ENCODE results near the gene KIF3B.
"Not testable (repeated sequence)": the region's sequence is repeated elsewhere in the genome, so short reads cannot be mapped to it uniquely, and the experiment has no call there.

Gene KIF3B

DNA sequence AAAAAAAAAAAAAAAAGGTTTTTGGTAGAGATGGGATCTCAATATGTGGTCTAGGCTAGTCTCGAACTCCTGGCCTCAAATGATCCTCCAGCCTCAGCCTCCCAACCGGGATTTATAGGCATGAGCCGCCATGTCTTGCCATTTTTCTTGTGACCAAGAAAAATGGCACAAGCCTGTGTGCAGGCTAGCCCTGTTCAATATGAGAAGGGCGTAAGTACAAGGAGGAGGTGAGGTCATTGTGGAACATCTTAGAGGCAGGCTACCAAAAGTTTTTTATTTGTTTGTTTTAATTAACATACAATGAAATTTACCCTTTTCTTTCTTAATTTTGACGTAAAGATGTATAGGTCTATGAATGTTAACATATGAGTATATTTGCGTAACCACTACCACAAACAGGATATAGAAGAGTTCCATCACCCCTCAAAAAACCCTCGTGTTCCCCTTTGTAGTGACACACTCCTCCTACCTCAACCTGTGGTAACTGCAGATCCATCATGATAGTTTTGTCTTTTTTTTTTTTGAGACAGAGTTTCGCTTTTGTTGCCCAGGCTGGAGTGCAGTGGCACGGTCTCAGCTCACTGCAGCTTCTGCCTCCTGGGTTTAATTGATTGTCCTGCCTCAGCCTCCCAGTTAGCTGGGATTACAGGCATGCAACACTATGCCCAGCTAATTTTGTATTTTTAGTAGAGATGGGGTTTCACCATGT is 28.3 kb upstream of the KIF3B start:
- peak in 1 of 2 experiments; percentile 34 for DNase-seq

DNA sequence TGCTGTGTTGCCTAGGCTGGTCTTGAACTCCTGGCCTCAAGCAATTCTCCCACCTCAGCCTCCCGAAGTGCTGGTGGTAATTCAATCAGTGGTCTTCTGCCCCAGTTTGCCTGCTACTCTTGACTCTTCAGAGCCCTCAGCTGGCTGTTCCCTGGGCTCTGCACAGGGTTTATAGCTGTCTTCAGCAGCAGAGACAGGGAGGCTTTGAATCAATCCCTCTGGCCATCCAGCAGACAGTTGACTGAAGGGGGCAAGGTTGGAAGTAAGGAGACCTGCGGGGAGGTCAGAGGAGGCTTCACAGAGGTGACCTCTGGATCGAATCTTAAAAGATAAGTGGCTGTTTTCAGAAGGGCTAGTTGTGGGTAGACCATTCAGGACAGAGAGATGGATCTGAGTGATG is 26.0 kb upstream of the KIF3B start:
- no peak for DNase-seq

DNA sequence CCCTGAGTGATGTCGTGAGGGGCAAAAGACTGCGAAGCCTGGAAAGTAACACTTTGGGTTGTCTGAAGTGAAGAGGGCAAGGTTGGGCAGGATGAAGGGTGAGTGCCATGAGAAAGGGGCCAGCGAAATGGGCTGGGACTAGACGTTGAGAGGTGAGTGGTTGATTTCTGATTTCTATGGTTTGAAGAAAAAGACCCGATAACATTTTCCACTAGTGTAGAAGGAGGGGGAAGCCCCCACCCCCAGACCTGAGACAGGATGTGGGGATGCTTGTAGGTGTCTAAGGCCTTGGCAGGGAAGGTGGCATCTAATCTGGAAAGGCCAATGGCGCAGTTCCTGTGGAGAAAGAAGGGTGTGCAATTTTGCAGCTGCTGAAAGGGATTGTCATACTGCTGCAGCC is 25.3 kb upstream of the KIF3B start:
- DNase-seq, result peak; percentile 73 to 85

DNA sequence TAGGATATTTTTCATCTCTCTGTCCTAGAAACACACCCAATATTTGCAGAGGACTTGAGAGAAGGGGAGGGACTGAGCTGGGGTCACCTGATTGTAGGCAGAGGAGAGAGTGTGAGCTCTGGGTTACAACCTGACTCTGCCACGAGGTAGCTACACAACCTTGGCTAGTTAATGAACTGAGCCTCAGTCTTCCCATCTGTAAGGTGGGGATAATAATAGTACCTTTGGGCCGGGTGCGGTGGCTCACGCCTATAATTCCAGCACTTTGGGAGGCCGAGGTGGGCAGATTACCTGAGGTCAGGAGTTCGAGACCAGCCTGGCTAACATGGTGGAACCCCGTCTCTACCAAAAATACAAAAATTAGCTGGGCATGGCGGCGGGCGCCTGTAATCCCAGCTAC is 16.5 kb upstream of the KIF3B start:
- not testable (repeated sequence) for DNase-seq

DNA sequence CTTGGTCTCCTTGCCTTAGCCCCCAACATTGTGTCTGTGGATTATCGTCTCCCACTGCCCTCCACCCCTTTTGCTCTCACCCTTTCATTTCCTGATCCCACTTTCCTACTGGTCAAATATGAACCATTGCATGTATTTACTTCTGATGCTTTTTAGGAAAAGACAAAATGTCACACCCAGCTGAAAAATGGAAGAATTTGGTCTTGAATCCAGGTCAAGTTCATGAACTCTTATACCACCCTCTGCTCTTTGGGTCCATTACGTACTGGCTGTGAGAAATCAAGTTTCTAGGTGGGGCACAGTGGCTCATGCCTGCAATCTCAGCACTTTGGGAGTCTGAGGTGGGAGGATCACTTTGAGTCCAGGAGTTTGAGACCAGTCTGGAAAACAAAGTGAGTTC is 15.8 kb upstream of the KIF3B start:
- DNase-seq, result no peak

DNA sequence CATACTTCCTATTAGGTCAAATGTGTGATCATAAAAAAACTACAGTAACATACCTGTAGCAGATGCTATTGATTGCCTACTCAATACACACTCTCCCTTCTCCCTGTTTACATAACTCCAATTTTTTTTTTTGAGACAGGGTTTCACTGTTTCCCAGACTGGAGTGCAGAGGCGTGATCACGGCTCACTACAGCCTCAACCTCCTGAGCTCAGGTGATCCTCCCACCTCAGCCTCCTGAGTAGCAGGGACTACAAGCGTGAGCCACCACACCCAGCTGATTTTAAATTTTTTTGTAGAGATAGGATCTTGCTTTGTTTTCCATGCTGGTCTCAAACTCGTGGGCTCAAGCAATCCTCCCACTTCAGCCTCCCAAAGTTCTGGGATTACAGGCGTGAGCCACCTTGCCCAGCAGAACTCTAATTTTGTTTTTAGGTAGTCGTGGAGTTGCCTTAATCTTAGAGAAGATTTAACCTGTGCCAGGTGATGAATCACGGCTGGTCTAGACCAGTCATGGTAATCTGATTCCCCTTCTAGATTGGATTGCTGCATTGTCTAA is 14.0 kb upstream of the KIF3B start:
- no peak for DNase-seq

DNA sequence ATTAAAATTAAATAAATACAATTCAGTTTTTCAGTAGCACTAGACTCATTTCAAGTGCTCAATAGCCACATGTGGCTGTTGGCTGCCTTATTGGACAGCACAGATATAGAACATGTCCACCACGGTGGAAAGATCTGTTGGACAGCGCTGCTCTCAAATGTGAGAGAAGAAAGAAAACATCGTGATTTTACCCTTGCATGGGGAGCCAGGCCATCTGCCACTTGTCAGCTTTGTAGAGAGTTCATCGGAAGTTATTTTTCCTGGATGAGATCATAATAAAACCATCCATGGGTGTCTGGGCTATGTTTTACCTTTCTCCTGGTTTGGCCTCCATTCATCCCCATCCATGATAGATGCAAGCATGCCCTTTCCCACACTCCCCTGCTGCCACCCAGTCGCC is 5.8 kb upstream of the KIF3B start:
- no peak for DNase-seq

DNA sequence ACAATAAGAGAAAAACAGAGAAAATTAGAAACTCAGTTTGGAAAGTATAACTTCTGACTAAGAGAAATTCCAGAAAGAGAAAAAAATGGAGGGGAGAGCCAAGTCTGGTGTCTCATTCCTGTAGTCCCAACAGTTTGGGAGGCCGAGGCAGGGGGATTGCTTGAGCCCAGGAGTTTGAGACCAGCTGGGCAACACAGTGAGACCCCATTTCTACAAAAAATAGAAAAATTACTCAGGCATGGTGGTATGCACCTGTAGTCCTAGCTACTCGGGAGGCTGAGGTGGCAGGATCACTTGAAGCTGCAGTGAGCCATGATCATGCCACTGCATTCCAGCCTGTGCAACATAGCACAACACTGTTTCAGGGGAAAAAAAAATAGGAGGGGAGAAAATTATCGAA is 3.1 kb upstream of the KIF3B start:
- no peak for DNase-seq

DNA sequence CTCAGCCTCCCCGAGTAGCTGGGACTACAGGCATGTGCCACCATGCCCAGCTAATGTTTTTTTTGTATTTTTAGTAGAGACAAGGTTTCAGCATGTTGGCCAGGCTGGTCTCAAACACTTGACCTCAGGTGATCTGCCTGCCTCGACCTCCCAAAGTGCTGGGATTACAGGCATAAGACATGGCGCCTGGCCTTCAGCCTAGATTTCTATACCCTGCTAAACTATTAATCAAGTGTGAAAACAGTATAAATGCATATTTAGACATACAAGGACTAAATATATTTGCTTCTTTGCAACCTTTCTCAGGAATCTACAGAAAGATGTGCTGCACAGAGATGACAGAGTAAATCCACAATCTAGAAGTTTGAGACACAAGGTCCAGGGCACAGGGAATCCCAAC is 2.3 kb upstream of the KIF3B start:
- not testable (repeated sequence) for DNase-seq

DNA sequence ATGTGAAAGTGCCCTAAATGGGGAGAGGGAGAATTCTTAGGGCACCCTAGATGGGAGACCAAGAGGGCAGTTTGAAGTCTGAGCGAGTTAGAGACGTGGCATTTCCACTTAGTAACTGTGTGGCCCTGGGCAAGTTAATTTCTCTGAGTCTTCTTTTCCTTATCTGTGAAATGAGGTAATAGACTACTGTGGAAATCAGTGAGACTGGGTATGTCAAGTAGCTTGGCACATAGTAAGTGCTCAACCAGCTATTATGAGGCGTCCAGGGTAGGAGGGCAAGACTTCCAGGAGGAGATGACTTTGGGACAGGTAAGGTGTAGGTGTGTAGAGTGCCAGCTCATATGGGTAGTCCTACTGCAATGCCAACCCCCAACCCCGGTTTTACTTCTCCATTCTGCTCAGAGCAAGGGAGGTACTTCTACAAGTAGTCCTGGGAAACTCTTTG is 770 bp downstream of the KIF3B start:
- DNase-seq, result peak in 1 of 2 experiments; percentile 12

DNA sequence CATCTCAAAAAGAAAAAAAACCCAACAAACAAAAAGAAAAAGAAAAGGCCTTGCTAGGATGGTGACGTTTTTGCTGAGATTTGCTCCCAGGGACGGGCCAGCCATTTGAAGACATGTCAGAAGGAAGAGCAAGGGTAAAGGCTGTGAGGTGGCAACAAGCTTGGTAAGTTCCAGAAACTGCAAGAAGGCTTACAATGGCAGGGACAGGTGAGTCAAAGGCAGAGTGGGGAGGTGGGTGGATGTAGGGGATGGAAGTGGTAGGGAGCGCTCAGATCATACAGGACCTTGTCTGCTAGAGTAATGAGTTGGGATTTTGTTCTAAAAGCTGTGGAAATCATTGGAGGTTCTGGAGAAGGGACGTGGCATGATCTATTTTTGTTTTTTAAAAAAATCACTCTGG is 4.3 kb downstream of the KIF3B start:
- DNase-seq, result peak in 1 of 2 experiments; percentile 4

DNA sequence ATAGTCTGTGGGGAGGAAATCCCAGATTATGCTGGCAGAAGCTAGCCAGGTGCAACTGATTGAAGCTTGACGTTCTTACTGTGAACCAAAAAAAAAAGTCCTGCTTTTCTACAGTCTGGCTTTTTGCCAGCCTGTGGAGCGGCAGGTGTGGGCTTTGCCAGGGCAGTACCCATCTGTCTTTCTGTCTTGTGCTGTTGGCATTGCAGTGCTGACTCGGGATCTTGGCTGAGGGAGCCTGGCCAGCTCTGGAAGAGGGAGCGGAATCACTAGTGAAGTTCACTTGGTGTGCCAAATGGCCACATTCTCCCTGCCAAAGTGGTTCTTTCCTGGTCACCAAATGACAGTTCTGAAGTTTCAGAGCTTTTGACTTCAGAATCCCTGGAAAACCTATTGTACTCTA is 5.0 kb downstream of the KIF3B start:
- DNase-seq, result no peak

DNA sequence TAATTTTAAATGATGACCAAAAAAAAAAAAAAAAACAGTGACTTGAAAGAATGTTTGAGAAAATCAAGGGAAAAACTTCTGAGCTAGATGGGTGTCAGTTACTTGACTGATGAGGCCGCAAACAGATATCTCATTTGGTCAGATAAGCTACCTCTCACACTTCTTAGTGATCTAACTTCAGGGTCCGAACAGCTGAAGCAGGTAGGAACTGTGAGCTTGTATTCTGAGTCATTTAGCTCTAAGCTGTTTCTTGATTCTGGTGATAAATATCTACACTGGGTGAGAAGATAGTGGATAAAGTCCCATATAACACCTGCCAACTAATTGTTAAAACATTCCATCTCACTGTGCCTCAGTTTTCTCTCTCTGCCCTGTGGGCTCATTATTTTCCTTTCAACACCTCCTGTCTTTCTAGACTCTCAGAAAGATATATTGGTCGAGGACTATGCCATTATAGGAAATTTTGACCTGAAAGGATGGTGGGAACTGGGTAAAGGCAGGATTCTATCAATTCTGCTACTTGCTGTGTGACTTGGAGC is 7.7 kb downstream of the KIF3B start:
- DNase-seq, result no peak

DNA sequence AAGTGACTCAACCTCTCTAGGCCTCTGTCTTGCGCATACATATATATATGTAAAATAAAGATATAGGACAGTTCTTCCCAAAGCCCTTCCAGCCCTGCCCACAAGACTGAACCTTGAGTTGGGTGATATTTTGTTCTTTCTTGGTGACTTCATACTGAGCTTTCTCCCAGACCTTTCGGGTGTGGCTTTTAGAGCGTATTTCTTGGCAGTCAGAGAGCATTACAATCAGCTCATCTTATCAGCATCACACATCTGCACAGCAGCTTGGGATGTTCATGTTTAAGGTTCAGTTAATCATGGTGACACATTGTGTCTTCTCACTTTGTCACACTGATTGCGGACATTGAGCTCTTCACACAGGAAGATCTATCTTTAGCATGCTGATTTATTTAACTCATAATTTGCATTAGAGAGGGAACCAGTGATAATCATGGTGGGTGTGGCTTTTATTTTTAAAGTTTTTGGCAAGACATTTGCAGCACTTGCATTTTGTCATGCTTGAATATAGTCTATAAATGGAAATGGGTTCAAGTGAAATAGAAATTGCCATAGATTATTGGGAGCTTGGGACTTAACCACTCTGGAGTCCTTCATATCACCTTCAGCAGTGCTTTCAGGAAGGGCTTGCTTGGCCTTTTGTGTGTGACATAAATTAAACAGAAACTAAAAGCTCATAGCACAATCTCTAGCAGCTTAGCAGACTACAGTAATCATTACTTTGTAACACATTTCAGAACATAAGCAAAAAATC is 8.3 kb downstream of the KIF3B start:
- DNase-seq, result peak; percentile 13 to 16

DNA sequence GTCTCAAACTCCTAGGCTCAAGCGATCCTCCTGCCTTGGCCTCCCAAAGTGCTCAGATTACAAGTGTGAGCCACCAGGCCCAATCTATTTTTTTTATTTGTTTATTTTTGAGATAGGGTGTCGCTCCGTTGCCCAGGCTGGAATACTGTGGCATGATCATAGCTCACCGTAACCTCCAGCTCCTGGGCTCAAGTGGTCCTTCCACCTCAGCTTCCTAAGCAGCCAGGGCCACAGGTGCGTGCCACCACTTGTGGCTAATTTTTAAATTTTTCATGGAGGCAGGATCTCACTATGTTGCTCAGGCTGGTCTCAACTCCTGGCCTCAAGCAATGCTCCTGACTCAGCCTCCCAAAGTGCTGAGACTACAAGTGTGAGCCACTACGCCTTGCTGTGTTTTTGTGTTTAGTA is 9.8 kb downstream of the KIF3B start:
- DNase-seq, result no peak

DNA sequence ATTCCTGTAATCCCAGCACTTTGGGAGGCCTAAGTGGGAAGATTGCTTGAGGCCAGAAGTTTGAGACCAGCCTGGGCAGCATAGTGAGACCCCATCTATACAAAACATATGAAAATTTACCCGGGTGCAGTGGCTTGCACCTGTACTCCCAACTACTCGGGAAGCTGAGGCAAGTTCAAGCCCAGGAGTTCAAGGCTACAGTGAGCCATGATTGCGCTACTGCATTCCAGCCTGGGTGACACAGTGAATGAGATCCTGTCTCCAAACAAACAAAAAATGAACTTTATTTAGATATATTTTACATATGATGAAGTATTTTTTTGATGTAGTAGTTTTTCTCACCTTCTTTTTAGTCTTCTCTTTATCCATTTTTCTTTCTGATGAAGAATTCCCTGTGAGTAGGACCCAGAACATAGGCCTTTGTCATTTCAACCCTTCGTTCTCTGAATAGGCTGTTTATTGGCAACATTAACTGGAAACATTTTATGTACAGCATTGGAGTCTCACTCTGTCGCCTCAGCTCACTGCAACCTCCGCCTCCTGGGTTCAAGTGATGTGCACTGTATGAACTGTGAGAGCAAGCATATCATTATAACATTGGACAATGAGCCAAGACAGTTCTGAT is 10.9 kb downstream of the KIF3B start:
- DNase-seq, result no peak

DNA sequence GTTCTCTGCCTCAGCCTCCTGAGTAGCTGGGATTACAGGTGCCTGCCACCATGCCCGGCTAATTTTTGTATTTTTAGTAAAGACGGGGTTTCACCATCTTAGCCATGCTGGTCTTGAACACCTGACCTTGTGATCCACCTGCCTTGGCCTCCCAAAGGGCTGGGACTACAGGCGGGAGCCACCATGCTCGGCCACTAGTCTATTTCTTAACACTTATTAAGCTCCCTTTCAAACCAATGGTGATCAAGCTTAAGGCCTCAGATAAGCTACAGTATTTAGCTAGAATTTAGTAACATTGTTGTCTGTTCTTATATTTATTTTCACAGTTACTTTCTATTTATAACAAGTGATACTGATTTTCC is 11.8 kb downstream of the KIF3B start:
- not testable (repeated sequence) for DNase-seq

DNA sequence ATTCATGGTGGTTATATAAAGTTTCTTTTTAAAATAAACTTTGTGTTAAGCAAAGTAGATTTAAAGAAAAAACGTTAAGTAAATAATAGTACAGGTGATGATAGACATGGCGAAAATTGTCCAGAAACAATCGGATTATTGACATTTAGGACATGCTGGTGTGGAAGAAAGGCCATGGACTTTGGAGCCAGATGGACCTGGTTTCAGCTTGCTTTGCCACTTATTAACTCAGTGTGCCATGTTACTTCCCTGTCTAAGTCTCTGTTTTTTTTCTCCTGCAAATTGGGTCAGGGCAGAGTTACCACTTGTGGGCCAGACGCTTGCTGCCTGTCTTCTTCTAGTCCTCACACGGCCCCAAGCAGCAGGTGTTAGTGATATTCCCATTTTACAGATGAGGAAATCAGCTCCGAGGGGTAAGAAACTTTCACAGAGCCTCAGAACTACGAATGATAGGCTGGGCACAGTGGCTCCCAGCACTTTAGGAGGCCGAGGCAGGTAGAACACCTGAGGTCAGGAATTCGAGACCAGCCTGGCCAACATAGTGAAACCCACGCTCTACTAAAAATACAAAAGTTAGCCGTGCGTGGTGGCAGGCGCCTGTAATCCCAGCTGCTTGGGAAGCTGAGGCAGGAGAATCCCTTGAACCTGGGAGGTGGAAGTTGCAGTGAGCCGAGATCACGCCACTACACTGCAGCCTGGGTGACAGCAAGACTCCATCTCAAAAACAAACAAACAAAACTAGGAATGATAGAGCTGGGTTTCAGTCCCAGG is 12.4 kb downstream of the KIF3B start:
- DNase-seq, result no peak

DNA sequence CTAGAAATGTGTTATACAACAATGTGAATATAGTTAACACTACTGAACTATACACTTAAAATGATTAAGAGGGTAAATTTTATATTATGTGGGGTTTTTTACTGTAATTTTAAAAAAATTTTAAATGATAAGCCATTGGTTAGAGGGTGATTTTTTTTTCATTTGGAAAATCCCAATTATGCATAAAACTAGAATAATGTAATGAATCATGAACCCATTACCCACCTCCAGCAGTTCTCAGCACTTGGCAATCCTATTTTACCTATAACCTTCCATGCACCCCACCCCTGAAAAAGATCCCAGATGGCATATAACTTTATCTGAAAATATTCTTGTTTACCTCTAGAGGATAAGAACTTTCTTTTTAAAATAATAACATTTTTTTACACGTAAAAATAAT is 13.7 kb downstream of the KIF3B start:
- DNase-seq, result no peak

DNA sequence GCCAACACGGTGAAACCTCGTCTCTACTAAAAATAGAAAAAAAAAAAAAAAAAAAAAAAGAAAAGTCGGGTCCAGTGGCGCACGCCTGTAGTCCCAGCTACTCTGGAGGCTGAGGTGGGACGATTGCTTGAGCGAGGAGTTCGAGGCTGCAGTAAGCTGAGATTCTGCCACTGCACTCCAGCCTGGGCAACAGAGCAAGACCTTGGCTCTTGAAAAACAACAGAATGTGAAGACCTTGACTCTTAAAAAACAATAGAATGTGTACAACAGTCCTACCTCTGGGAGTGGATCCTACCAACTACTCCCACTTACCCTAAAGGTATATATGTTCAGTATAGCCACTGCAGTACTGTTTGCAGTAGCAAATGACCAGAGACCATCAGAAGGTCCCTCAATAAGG is 15.1 kb downstream of the KIF3B start:
- DNase-seq, result no peak

DNA sequence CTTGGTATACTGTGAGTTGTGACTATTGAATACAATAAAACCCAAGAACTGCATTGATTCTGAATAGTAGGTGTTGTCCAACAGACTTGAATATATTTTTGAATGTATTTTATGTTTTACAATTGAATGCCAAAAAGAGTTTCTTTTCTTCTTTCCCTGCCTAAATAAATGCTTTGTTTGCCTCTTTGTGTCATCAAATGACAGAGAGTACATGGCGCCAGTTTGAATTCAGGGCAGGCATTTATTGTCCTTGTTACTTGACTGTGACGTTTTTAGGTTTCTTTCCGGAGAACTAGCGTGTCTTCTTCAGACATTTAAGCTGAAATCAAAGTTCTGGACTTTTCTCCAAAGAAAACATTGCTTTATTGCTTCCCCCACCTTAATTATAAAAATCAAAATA is 16.6 kb downstream of the KIF3B start:
- no peak for DNase-seq

DNA sequence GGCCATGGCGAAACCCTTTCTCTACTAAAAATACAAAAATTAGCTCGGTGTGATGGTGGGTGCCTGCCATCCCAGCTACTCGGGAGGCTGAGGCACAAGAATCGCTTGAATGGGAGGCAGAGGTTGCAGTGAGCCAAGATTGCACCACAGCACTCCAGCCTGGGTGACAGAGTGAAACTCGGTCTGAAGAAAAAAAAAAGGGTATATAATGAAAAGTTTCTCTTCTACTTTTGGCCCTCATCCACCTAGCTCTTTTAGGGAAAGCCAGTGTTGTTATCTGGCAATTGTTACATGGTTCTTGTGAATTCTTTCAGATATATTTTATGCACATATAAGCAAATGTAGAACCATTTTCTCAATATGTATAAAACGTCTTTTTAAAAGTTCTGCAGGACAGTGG is 19.0 kb downstream of the KIF3B start:
- no peak for DNase-seq

All from stimulated activated CD4-positive, alpha-beta T cell treated with anti-CD3 and anti-CD28 coated beads, Interleukin-4, amount 100 ng/mL, for 4 hours (primary cell).